Body of pancreas (tissue), 4 donors: ENCODE measurements around the gene SARS1. TPM values are rescaled to one million over a fixed set of nuclear protein-coding genes. Genes with fewer than 3 reads are reported as not detected.
A peak's percentile ranks its signal among the peaks of the same experiment; 100 is the strongest.
"Not testable (repeated sequence)": the region's sequence is repeated elsewhere in the genome, so short reads cannot be mapped to it uniquely, and the experiment has no call there.

Experiments used
- ATAC-seq: fragments of 150-250 bp; one replicate; pipeline ENCODE4 v1.9.1; 2016
- DNase-seq, 4 donors: peaks; one replicate each; pipeline ENCODE4 v3.0.0-alpha.2; 2019
- H3K27ac ChIP-seq, 4 donors: fragments of 200-600 bp; sonication (generic); 1 replicate in 3 of 4; 2 replicates in 1 of 4; pipeline versions ENCODE4 v1.5.1 to v1.6.1; 2016 to 2019; ENCODE audit warnings: mild to moderate bottlenecking in 1 of 4, mixed read lengths in 1 of 4, moderate library complexity in 1 of 4
- H3K27me3 ChIP-seq, 2 donors: fragments of 200-600 bp; sonication (generic); one replicate each; pipeline ENCODE4 v1.6.0; 2016; ENCODE audit warnings: mild to moderate bottlenecking in 1 of 2
- H3K36me3 ChIP-seq, 2 donors: fragments of 200-600 bp; sonication (generic); replicated peaks in 1 of 2; 2 replicates each; pipeline ENCODE4 v1.5.1; 2016; ENCODE audit warnings: low read depth in 2 of 2; ENCODE audit not compliant: insufficient read depth in 1 of 2
- H3K4me1 ChIP-seq: fragments of 200-600 bp; sonication (generic); one replicate; pipeline ENCODE4 v1.6.0; 2016
- H3K4me3 ChIP-seq, 2 donors: fragments of 200-600 bp; sonication (generic); 1 replicate in 1 of 2; 2 replicates in 1 of 2; pipeline ENCODE4 v1.5.1; 2016 to 2019
- H3K9me3 ChIP-seq, 3 donors: fragments of 200-600 bp; sonication (generic); 1 replicate in 2 of 3; 2 replicates in 1 of 3; pipeline ENCODE4 v1.5.1; 2016
- POLR2A ChIP-seq, 3 donors: fragments of 450-650 bp; IDR thresholded peaks; one replicate each; pipeline ENCODE4 v1.6.1; 2016; ENCODE audit warnings: antibody characterized with exemption in 3 of 3, mild to moderate bottlenecking in 2 of 3
- WGBS, 2 donors: methylation state at CpG; one replicate each; pipeline ENCODE4 v1.1.5; 2017; 5-methylcytosine and 5-hydroxymethylcytosine counted together
- intact Hi-C: fragments of 100-400 bp; cut with DNase I; formaldehyde crosslinking; loops from one replicate; pipeline ENCODE4 v1.15.1; 2023
- total RNA-seq, 2 donors: library from RNA; depleted of rRNA; stranded (reverse); fragments of >200 nt; gene quantifications; one replicate each; pipeline ENCODE4 v1.1.0, GENCODE V29; 2016
- TF ChIP-seq, protein P1 (sequence below), 7 experiments: fragments of 450-650 bp in 4 of 7; fragments of 200-600 bp in 3 of 7; sonication (generic) in 3 of 7; IDR thresholded peaks; one replicate each; pipeline ENCODE4 v1.5.1; 2016 to 2019; ENCODE audit warnings: antibody characterized with exemption in 7 of 7

The SARS1 gene
- 100 to 1,000 TPM in 1 of 2 donors, 10 to 100 TPM in 1; 65.3 to 123 TPM for total RNA-seq

DNA sequence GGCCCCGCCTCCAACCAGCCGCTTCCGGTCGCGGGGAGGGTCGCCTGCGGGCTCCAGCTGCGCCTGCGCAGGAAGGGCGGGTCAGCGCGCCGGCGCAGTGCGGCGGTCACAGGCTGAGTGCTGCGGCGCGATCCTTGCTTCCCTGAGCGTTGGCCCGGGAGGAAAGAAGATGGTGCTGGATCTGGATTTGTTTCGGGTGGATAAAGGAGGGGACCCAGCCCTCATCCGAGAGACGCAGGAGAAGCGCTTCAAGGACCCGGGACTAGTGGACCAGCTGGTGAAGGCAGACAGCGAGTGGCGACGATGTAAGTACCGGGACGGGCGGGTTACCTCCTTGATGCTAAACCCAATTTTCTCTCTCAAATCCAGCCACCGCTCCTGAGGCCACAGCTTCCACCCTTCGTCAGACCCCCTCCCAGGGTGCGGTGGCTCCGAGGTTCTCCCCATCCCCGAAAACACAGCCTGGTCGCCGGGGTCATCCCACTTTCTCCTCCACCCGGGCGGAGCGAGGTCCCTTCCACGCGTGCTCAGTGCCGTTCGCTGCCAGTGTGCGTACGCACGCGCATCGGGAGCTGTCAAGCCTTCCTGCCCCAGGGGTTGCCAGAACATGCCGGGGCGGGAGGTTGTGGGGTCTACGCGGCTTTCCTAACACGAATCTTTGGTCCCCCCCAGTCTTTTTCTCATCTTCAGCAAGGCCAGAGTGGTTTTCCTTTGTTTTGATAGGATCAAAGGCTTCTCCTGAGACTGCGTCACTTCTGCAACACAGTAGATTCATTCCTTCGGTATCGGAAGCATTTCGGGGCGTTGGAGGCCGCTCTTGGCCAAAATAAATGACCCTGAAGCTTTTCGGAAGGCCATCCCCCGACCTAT lies at the start of gene SARS1:
Gene SARS1 (plus strand): TSS at position 95 of the 870 bp plus-strand sequence. CDS start 75 bp downstream, at position 170.
- ATAC-seq (peak; percentile 94), DNase-seq (peak; percentile 90 to 92 (median 90))
- Histone ChIP-seq H3K36me3 (no peaks in the 10 kb centered on the region), H3K4me3 (peak within 1 kb of the TSS; percentile 78 to 82), H3K9me3 (no peaks in the 10 kb centered on the region), H3K27ac (peak within 1 kb of the TSS; percentile 76 to 91 (median 82)), H3K4me1 (peaks cover 41% of the 10 kb centered on the region), H3K27me3 (no peaks in the 10 kb centered on the region)
- intact Hi-C loops = no loop called here
- TF ChIP-seq, protein P1, sequence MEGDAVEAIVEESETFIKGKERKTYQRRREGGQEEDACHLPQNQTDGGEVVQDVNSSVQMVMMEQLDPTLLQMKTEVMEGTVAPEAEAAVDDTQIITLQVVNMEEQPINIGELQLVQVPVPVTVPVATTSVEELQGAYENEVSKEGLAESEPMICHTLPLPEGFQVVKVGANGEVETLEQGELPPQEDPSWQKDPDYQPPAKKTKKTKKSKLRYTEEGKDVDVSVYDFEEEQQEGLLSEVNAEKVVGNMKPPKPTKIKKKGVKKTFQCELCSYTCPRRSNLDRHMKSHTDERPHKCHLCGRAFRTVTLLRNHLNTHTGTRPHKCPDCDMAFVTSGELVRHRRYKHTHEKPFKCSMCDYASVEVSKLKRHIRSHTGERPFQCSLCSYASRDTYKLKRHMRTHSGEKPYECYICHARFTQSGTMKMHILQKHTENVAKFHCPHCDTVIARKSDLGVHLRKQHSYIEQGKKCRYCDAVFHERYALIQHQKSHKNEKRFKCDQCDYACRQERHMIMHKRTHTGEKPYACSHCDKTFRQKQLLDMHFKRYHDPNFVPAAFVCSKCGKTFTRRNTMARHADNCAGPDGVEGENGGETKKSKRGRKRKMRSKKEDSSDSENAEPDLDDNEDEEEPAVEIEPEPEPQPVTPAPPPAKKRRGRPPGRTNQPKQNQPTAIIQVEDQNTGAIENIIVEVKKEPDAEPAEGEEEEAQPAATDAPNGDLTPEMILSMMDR (IDR thresholded peaks at IDR 0.05) = no peak
- TF ChIP-seq POLR2A (IDR thresholded peaks at IDR 0.05) = peak; percentile 63 to 87 (median 81)
- WGBS, 2 donors = 0% methylated on average over 14 to 62 of the region's 64 CpGs

DNA sequence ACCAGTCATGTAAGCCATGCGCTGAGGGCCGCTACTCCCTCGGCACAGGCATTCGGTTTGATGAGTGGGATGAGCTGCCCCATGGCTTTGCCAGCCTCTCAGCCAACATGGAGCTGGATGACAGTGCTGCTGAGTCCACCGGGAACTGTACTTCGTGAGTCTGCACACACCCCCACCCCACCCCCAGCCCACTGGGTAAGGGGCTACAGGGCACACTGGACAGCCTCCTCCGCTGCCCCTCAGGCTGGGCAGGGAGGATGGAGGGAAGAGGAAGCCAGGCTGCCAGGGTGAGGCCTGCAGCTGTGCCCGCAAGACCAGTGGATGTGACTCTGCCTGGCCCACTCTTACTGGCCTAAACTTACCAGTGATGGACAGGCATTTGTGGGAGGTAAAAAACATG lies 49.2 kb upstream of the SARS1 start:
- intact Hi-C loops = no loop called here
- Histone ChIP-seq H3K4me3 (no peak overlapping the region), H3K36me3 (peaks cover 0 to 10% of the 10 kb centered on the region in 2 donors), H3K27ac (no peak overlapping the region), H3K27me3 (no peaks in the 10 kb centered on the region), H3K4me1 (peaks cover 20% of the 10 kb centered on the region), H3K9me3 (no peaks in the 10 kb centered on the region)
- ATAC-seq (no peak), DNase-seq (no peak)
- WGBS, 2 donors = 83 to 93% methylated on average over 6 to 8 of the region's 8 CpGs
- TF ChIP-seq, protein P1 (IDR thresholded peaks at IDR 0.05) = no peak
- no peak for TF ChIP-seq POLR2A (IDR thresholded peaks at IDR 0.05)

- peaks cover 5% of the 10 kb centered on the region for H3K4me1 ChIP-seq
- no peak overlapping the region for H3K4me3 ChIP-seq
- intact Hi-C loops = no loop called here
- no peaks in the 10 kb centered on the region for H3K9me3 ChIP-seq
- H3K36me3 ChIP-seq = peaks cover 0 to 10% of the 10 kb centered on the region in 2 donors
- WGBS, 2 donors = 71 to 76% methylated on average over 7 of the region's 7 CpGs
- ATAC-seq (no peak), DNase-seq (no peak)
- no peak for TF ChIP-seq POLR2A (IDR thresholded peaks at IDR 0.05)
- no peak overlapping the region for H3K27ac ChIP-seq
- no peaks in the 10 kb centered on the region for H3K27me3 ChIP-seq
Observed at GRCh38 chr1:109167001-109167506, 46.7 kb upstream of the SARS1 start.

- Histone ChIP-seq H3K36me3 (no peaks in the 10 kb centered on the region), H3K4me1 (no peaks in the 10 kb centered on the region), H3K27me3 (no peaks in the 10 kb centered on the region), H3K27ac (peak overlapping the region in 2 of 4 donors; percentile 1 to 49), H3K9me3 (no peaks in the 10 kb centered on the region), H3K4me3 (no peak overlapping the region)
- TF ChIP-seq, protein P1 (IDR thresholded peaks at IDR 0.05) = no peak
- no peak for TF ChIP-seq POLR2A (IDR thresholded peaks at IDR 0.05)
- ATAC-seq (no peak), DNase-seq (no peak)
- intact Hi-C loops = no loop called here
- 71 to 74% methylated on average over 7 of the region's 7 CpGs for WGBS, 2 donors
Observed at GRCh38 chr1:109170035-109170764, 43.5 kb upstream of the SARS1 start.

DNA sequence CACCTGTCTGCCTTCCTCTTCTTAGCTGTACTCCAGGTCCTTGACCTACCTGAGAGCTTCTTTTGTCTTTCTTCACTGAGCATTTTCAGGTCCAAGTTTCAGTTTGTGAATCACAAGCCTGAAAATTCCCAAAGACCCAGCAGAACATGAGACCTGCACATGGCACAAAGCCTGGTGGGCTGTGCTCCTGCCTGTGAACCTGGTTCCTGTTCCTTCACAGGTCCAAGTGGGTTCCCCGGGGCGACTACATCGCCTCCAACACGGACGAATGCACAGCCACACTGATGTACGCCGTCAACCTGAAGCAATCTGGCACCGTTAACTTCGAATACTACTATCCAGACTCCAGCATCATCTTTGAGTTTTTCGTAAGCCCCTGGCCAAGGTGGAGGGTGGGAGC lies 42.1 kb upstream of the SARS1 start:
- intact Hi-C loops = no loop called here
- no peaks in the 10 kb centered on the region for H3K27me3 ChIP-seq
- no peak for TF ChIP-seq POLR2A (IDR thresholded peaks at IDR 0.05)
- TF ChIP-seq, protein P1 (IDR thresholded peaks at IDR 0.05) = no peak
- H3K36me3 ChIP-seq = no peaks in the 10 kb centered on the region
- H3K27ac ChIP-seq = no peak overlapping the region
- DNase-seq (no peak), ATAC-seq (no peak)
- no peak overlapping the region for H3K4me3 ChIP-seq
- peaks cover 8% of the 10 kb centered on the region for H3K4me1 ChIP-seq
- 91 to 92% methylated on average over 10 of the region's 10 CpGs for WGBS, 2 donors
- H3K9me3 ChIP-seq = no peaks in the 10 kb centered on the region

- Histone ChIP-seq H3K27ac (peak overlapping the region; percentile 39 to 80 (median 67)), H3K4me1 (peaks cover 51% of the 10 kb centered on the region)
- intact Hi-C loops, H3K36me3 ChIP-seq, H3K27me3 ChIP-seq, H3K4me3 ChIP-seq, H3K9me3 ChIP-seq: not testable (repeated sequence)
- DNase-seq (peak in 3 of 4 donors; percentile 43 to 67 (median 59)), ATAC-seq (peak; percentile 69)
- 0 to 15% methylated on average over 1 of the region's 1 CpG for WGBS, 2 donors
Observed at GRCh38 chr1:109176349-109176748, 37.4 kb upstream of the SARS1 start.
